BLaER1 treated with 17β-estradiol and CSF1 and Interleukin-3, amounts not matched to agents 10 nM and 100 nM (cell line): ENCODE results near the gene PHLPP1.

Source experiments
- H3K27ac ChIP-seq, 11 experiments: shearing (Covaris generic); formaldehyde crosslinking; 2 replicates each; pipeline ENCODE4 v1.8.1; 2022
- H3K27me3 ChIP-seq, 11 experiments: shearing (Covaris generic); formaldehyde crosslinking; 2 replicates each; pipeline ENCODE4 v1.8.1; 2022
- H3K36me3 ChIP-seq, 11 experiments: shearing (Covaris generic); formaldehyde crosslinking; 2 replicates each; pipeline ENCODE4 v1.8.1; 2022
- H3K4me1 ChIP-seq, 10 experiments: shearing (Covaris generic); formaldehyde crosslinking; 2 replicates each; pipeline ENCODE4 v1.8.1; 2022
- H3K4me2 ChIP-seq, 11 experiments: shearing (Covaris generic); formaldehyde crosslinking; 2 replicates each; pipeline ENCODE4 v1.8.1; 2022
- H3K4me3 ChIP-seq, 10 experiments: shearing (Covaris generic); formaldehyde crosslinking; 2 replicates each; pipeline ENCODE4 v1.8.1; 2022
- H3K9ac ChIP-seq, 11 experiments: shearing (Covaris generic); formaldehyde crosslinking; 2 replicates each; pipeline ENCODE4 v1.8.1; 2022
- H3K9me3 ChIP-seq, 11 experiments: shearing (Covaris generic); formaldehyde crosslinking; replicated peaks in 1 of 11; 2 replicates each; pipeline ENCODE4 v1.8.1; 2022
- H4K20me1 ChIP-seq, 11 experiments: shearing (Covaris generic); formaldehyde crosslinking; 2 replicates each; pipeline ENCODE4 v1.8.1; 2022
- Cebpa-rat ChIP-seq, 11 experiments: shearing (Covaris generic); IDR thresholded peaks; 2 replicates each; pipeline ENCODE4 v1.8.1; 2022

PHLPP1 gene

GRCh38 chr18:62715759-62716615 is 646 bp downstream of the PHLPP1 start:
- no peak for TF ChIP-seq Cebpa-rat (IDR thresholded peaks at IDR 0.05)
- Histone ChIP-seq H3K9ac (peak overlapping the region; percentile 89 to 97 (median 94)), H3K36me3 (no peaks in the 10 kb centered on the region), H3K4me1 (peaks cover 22 to 47% (median 37%) of the 10 kb centered on the region in 10 experiments), H3K27me3 (no peaks in the 10 kb centered on the region), H3K27ac (peak overlapping the region; percentile 86 to 96 (median 93)), H3K9me3 (0 out of 22 replicates have a peak, but pooled peaks cover 0 to 3% (median 0%) of the 10 kb centered on the region in 11 experiments), H3K4me3 (peak overlapping the region; percentile 79 to 97 (median 90)), H3K4me2 (peak overlapping the region; percentile 76 to 93 (median 87)), H4K20me1 (peaks cover 0 to 50% (median 20%) of the 10 kb centered on the region in 11 experiments; a peak in 14 of 22 replicates)

GRCh38 chr18:62716619-62717168 is 1.4 kb downstream of the PHLPP1 start:
- peak overlapping the region; percentile 79 to 97 (median 90) for H3K4me3 ChIP-seq
- peak overlapping the region; percentile 86 to 96 (median 93) for H3K27ac ChIP-seq

GRCh38 chr18:62717169-62717924 is 2.0 kb downstream of the PHLPP1 start:
- peaks cover 33 to 57% (median 48%) of the 10 kb centered on the region in 10 experiments for H3K4me1 ChIP-seq

More at GRCh38 chr18:62716619-62717168, 1.4 kb downstream of the PHLPP1 start:
- Histone ChIP-seq H3K9ac (peak overlapping the region; percentile 89 to 97 (median 94)), H3K9me3 (0 out of 22 replicates have a peak, but pooled peaks cover 0 to 3% (median 0%) of the 10 kb centered on the region in 11 experiments), H3K4me1 (peaks cover 27 to 51% (median 42%) of the 10 kb centered on the region in 10 experiments), H3K4me2 (peak overlapping the region; percentile 85 to 94 (median 91)), H3K36me3 (no peaks in the 10 kb centered on the region), H4K20me1 (peaks cover 0 to 57% (median 20%) of the 10 kb centered on the region in 11 experiments; a peak in 14 of 22 replicates), H3K27me3 (no peaks in the 10 kb centered on the region)
- no peak for TF ChIP-seq Cebpa-rat (IDR thresholded peaks at IDR 0.05)

GRCh38 chr18:62717925-62718800 is 2.8 kb downstream of the PHLPP1 start:
- Histone ChIP-seq H3K36me3 (no peaks in the 10 kb centered on the region), H3K4me2 (peak overlapping the region; percentile 85 to 94 (median 91)), H3K4me3 (peak overlapping the region; percentile 79 to 97 (median 90)), H3K27ac (peak overlapping the region in 9 of 11 experiments; percentile 86 to 96 (median 95); a peak in 19 of 22 replicates), H3K4me1 (peaks cover 35 to 65% (median 56%) of the 10 kb centered on the region in 10 experiments), H4K20me1 (peaks cover 0 to 69% (median 20%) of the 10 kb centered on the region in 11 experiments; a peak in 14 of 22 replicates), H3K9ac (peak overlapping the region; percentile 89 to 97 (median 94)), H3K9me3 (no peaks in the 10 kb centered on the region), H3K27me3 (no peaks in the 10 kb centered on the region)
- no peak for TF ChIP-seq Cebpa-rat (IDR thresholded peaks at IDR 0.05)

More at GRCh38 chr18:62717169-62717924, 2.0 kb downstream of the PHLPP1 start:
- Histone ChIP-seq H3K27ac (peak overlapping the region in 10 of 11 experiments; percentile 19 to 96 (median 94); a peak in 20 of 22 replicates), H3K4me2 (peak overlapping the region; percentile 85 to 94 (median 91)), H3K4me3 (peak overlapping the region; percentile 79 to 97 (median 90)), H3K27me3 (no peaks in the 10 kb centered on the region), H3K36me3 (no peaks in the 10 kb centered on the region), H3K9me3 (no peaks in the 10 kb centered on the region), H3K9ac (peak overlapping the region; percentile 89 to 97 (median 94)), H4K20me1 (peaks cover 0 to 64% (median 20%) of the 10 kb centered on the region in 11 experiments; a peak in 14 of 22 replicates)
- TF ChIP-seq Cebpa-rat (IDR thresholded peaks at IDR 0.05), result peak in 3 of 11 experiments; percentile 18 to 73 (median 19); a peak in 5 of 22 replicates

GRCh38 chr18:62720048-62720447 is 4.7 kb downstream of the PHLPP1 start:
- H3K4me3 ChIP-seq, result peak overlapping the region; percentile 79 to 97 (median 90); a peak in 17 of 20 replicates
- peaks cover 32 to 67% (median 59%) of the 10 kb centered on the region in 10 experiments for H3K4me1 ChIP-seq
- H4K20me1 ChIP-seq, result peaks cover 0 to 82% (median 20%) of the 10 kb centered on the region in 11 experiments; a peak in 14 of 22 replicates
- H3K4me2 ChIP-seq, result peak overlapping the region; percentile 85 to 94 (median 91)
- H3K36me3 ChIP-seq, result no peaks in the 10 kb centered on the region; a peak in 1 of 22 replicates
- peak overlapping the region in 10 of 11 experiments; percentile 19 to 96 (median 74); a peak in 17 of 22 replicates for H3K27ac ChIP-seq
- H3K9ac ChIP-seq, result peak overlapping the region; percentile 89 to 97 (median 94); a peak in 20 of 22 replicates
- no peaks in the 10 kb centered on the region for H3K27me3 ChIP-seq
- no peaks in the 10 kb centered on the region for H3K9me3 ChIP-seq
- no peak for TF ChIP-seq Cebpa-rat (IDR thresholded peaks at IDR 0.05)

- peak overlapping the region in 8 of 10 experiments; percentile 10 to 97 (median 88); a peak in 8 of 20 replicates for H3K4me3 ChIP-seq
- H3K4me1 ChIP-seq, result peaks cover 32 to 77% (median 64%) of the 10 kb centered on the region in 10 experiments
Measured at GRCh38 chr18:62720766-62721613, 5.6 kb downstream of the PHLPP1 start.

More at GRCh38 chr18:62720766-62721613, 5.6 kb downstream of the PHLPP1 start:
- Histone ChIP-seq H3K27ac (peak overlapping the region in 10 of 11 experiments; percentile 4 to 96 (median 74); a peak in 11 of 22 replicates), H3K4me2 (peak overlapping the region; percentile 85 to 94 (median 91)), H3K27me3 (no peaks in the 10 kb centered on the region), H3K9me3 (no peaks in the 10 kb centered on the region), H3K36me3 (peaks cover 0 to 2% (median 0%) of the 10 kb centered on the region in 11 experiments; a peak in 2 of 22 replicates), H4K20me1 (peaks cover 0 to 80% (median 20%) of the 10 kb centered on the region in 11 experiments; a peak in 14 of 22 replicates), H3K9ac (peak overlapping the region in 10 of 11 experiments; percentile 7 to 97 (median 94); a peak in 9 of 22 replicates)
- no peak for TF ChIP-seq Cebpa-rat (IDR thresholded peaks at IDR 0.05)
